HG03469 (cell line): Measurements from ENCODE around the gene DPF1.
"Not testable (repeated sequence)": the region's sequence is repeated elsewhere in the genome, so short reads cannot be mapped to it uniquely, and the experiment has no call there.

ENCODE experiments used
- ATAC-seq: cut with Tn5 transposase; IDR thresholded peaks from one replicate; pipeline ENCODE4 v1.9.1; 2021; ENCODE audit warnings: mild to moderate bottlenecking, moderate library complexity, moderate number of reproducible peaks; ENCODE audit not compliant: unreplicated experiment

The DPF1 gene

DNA sequence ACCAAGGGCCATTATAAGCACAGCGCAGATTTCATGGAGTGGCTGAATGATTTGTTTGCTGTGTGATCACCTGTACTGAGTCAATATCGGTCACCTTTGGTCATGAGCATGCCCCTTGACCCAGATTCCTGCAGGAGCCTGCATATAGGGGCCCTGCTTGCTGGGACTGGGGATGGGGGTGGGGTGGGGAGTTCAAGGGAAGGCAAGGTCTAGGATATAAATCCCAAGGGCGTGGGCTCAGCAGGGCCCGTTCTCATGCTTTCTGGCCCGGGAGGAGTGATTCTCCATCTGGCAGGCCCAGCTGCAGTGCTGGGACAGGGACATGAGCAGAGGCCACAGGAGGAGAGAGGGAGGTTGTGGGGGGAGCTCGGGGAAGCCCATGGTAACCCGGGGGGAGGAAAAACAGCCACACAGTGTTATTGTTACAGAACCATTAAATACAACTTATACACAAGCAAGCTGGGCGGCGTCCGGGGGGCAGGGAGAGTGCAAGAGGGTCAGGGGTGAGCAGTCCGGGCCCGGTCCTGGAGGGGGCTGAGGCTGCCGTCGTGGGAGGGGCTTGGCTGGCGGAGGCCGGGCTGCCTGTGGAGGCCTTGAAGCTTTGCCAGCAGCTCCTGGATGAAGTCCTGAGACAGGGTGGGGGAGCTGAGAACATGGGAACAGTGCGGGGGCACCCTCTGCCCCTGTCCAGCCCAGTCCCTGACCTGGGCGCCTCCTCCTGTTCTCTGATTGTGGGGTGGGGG lies 27.0 kb upstream of the DPF1 start:
- ATAC-seq = no peak

DNA sequence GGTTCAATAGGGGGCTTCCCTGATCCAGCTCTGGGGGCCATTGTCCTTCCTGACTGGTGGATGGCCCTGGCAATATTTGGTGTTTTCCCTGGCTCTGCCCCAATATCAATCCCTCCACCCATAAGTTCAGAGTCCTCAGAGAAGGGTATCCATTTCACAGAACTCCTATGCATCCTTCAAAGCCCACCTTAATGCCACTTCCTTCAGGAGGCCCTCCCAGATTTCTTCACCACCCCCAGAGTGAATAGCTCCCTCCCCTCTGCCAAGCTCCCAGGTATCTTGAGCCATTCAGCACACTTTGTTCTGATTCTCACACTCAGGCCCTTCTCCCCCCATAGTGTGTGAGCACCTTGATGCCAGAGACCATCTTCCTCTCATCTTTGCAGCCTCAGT lies 26.4 kb upstream of the DPF1 start:
- ATAC-seq = no peak

DNA sequence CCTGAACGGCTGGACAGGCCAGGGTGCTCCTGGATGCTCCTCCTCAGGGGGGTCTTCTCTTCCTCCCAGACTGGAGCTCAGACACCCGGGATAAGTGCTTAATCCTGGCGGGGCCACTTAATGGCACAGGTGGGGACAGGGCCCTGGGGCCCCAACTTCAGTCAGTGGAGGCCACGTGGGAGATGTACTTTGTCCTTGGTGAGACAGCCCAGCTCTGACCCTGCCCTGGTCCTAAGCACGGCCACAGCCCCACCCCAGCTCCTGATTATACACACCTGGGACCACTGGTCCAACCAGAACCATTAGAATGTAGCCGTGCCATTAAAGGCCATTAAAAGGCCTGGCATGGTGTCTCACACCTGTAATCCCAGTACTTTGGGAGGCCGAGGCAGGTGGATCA lies 24.4 kb upstream of the DPF1 start:
- ATAC-seq = no peak

DNA sequence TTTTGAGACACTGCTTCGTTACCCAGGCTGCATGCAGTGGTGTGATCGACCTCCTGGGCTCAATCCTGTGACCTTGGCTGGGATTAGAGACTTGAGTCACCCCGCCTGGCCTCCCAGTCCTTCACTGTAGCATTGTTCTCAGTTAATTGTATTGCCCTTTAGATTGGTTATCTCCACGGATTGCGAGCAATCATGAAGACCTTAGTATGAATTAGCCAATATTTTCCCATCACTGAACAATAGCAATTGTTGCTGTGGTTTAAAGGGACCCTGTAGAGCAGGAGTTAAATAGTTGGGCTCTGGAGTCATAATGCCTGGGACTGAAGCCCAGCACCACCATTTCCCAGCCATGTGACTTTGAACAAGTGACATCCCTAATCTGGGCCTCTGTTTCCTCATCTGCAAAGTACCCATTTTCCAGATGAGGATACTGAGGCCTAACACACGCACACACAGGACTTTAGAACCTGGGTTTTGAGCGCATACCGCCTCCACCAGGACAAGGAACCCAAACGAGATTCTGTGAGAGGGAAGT lies 23.8 kb upstream of the DPF1 start:
- no peak for ATAC-seq

DNA sequence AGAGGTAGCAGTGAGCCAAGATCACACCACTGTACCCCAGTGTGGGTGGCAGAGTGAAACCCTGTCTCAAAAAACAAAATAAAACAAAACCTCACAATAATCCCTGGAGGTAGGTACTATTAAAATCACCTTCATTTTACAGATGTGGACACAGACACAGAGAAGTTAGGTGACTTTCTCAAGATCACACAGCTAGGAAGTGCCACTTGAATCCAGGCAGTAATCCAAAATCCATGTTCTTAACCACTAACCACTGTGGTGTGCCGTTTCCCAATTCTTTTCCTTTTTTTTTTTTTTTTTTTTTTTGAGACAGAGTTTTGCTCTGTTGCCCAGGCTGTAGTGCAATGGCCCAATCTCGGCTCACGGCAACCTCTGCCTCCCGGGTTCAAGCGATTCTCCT lies 23.1 kb upstream of the DPF1 start:
- ATAC-seq = no peak

DNA sequence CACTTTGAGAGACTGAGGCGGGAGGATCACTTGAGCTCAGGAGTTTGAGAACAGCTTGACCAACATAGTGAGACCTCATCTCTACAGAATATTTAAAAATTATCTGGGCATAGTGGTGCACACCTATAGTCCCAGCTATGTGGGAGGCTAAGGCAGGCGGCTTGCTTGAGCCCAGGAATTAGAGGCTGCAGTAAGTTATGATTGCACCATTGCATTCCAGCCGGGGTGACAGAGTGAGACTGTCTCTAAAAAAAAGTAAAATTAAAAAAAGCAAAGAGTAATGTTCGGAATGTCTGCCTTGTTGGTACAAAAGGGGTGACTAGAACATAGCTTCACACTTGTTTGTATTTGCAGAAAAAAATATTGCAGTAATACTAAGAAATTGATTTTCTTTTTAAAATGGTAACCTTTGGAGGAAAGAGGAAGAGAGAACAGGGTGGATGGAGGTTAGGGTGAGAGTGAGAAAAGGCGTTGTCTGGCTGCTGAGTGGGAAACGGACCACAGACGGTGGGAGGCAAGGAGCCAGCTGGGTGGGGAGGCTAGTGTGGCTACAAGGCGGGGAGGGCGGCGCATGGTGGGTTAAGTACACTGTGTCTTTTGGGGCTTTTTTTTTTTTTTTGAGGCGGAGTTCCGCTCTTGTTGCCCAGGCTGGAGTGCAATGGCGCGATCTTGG lies 21.9 kb upstream of the DPF1 start:
- no peak for ATAC-seq

DNA sequence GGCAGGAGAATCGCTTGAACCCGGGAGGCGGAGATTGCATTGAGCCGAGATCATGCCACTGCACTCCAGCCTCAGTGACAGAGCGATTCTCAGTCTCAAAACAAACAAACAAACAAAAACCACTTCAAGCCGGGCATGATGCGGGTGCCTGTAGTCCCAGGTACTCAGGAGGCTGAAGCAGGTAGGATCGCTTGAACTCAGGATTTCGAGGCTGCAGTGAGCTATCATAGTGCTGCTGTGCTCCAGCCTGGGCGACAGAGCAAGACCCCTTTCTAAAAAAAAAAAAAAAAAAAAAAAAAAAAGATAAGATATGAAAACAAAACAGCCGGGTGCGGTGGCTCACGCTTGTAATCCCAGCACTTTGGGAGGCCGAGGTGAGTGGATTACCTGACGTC lies 19.3 kb upstream of the DPF1 start:
- no peak for ATAC-seq

DNA sequence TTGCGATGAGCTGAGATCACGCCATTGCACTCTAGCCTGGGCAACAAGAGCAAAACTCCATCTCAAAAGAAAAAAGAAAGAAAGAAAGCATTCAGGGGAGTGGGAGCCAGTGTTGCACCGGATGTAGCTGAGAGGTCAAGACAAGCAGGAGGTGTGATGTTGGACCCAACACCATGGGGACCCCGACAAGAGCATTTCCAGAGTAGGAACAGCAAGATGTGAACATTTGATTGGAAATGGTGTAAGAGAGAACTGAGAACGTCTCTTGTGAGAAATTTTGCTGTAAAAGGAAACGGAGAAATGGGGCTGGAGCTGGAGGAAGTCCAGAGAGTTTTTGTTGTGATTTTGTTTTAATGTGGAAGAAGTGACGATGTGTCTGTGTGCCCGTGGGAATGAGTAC lies 15.8 kb upstream of the DPF1 start:
- no peak for ATAC-seq

DNA sequence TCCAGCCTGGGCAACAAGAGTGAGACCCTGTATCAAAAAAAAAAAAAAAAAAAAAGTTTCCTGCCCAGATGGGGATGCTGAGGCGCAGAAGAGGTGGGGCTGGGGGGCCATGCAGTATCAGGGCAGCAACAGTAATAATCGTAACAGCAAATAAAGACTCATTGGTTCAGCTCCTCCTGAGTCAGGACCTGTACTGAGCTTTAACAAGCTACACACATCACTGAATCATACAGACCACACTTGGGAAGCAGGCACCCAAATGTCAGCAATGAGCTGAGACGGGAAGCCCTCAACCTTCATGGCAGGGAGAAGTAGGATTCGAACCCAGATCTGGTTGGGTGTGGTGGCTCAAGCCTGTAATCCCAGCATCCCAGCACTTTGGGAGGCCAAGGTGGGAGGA lies 10.6 kb upstream of the DPF1 start:
- no peak for ATAC-seq

DNA sequence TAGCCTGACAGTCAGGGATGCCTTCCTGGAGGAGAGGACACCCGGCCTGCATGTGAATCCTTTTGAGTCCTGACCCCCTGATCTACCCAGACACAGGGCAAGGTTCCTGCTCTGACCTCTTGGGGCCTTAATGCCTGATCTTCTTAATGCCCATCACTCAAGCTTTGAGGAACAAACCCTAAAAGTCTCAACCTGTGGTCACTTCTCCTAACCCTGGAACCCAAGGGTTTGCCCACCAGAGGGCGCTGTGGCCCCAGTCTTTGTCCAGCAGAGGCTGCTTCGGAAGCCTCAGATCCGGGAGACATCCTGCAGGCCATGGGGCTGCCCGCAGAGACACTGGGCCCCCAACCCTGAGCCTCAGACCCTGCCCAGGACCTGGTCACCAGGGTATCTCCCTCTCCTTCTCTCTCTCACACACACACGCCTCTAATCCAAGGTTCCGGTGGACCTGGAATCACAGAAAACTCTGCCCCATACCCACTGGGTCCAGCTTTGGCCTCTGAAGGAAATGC lies 9.8 kb upstream of the DPF1 start:
- no peak for ATAC-seq

DNA sequence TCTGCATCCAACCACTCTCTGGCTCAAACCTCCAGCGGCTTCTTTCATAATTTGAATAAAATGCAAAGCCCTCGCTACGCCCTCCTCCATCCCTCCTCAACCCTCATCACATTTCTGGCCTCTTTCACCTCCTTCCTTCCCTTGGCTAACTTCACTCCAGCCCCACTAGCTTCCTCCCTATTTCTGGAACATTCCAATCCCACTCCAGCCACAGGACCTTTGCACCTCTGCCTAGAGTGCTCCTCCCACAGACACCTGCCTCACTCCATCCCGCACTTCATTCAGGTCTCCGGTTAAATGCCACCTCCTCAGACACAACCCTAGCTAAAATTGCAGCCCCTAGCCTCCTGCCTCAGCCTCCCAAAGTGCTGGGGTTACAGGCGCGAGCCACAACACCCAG lies 7.9 kb upstream of the DPF1 start:
- no peak for ATAC-seq

DNA sequence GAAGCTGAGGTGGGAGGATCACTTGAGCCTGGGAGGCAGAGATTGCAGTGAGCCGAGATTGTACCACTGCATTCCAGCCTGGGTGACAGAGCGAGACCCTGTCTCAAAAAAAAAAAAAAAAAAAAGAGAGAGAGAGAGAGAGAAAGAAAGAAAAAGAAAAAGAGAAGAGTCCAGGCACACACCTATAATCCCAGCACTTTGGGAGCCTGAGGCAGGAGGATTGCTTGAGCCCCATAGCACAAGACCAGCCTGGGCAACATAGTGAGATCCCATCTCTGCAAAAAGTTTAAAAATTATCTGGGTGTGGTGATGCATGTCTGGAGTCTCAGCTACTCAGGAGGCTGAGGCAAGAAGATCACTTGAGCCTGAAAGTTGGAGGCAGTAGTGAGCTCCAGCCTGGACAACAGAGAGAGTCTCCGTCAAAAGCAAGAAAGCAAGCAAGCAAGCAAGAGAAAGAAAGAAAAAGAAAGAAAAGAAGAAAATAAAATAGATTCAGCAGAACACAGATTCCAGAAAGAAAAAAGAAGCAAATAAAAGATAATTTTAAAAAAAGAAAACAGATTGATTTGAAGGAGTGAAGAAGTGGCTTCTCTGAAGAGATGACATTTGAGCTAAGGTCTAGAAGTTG lies 6.6 kb upstream of the DPF1 start:
- not testable (repeated sequence) for ATAC-seq

DNA sequence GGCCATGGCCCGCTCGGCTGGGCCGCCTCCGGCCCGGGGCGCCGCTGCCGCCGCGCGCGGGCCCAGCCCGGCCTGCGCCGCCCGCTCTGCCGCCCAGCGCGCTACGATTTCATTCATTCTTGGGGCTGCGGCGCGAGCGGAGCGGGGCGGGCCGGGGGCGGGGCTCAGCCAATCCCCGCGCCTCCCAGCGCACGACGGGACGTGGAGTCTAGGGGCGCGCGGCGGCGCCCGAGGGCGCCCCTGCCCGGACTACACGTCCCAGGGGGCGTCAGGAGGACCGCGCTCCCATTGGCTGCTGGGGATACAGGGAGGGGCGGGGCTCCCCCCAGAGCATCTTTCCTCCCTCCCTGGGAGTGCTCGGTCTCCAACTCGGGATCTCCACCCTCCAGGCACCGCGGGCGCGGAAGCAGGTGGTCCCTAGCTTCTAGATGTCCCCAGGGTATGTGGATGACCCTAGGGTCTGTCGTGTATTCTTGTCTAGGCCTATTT lies 5.6 kb upstream of the DPF1 start:
- ATAC-seq = no peak

DNA sequence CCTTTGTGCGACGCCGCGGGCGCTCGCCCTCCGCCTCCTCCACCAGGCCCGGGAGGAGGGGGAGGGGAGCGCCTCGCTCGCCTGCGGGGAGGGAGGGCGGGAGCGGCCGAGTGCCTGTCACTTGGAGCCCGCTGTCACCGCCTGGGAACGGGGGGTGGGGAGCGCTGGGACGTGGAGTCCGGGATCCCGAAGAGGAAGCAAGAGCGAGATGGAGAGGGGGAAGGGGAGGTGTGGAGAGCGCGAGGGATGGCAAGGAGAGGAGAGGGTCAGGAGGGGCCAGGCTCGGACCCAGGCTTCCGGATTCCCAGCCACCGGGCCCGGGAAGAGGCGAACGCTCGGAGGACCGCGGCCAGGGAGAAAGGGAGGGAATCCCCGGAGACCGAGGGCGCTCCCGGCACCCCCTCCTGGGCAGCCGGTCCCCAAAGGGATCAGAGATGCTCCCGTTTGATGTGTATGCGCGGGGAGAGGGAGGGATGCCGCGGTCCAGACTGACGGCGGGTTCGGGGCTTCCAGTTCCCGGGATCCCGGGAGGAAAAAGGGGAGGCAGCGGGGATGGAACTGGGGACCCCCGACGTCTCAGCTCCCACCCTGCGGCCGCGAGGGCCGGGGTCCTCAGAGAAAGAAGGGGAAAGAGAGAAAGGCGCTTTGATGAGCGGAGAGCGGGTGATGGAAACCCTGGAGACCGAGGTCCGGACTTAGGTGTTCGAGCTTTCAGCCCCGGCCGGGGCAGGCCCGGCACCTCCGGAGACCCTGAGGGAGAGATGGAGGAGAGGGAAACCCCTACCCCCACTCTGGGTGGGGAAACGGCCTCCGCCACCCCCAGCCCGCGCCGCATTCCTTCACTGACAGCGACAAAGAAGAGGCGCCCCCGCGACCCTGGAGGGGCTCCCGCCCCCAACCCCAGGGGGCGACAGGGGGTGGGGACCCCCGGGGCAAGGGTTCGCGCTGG lies 4.7 kb upstream of the DPF1 start:
- no peak for ATAC-seq

DNA sequence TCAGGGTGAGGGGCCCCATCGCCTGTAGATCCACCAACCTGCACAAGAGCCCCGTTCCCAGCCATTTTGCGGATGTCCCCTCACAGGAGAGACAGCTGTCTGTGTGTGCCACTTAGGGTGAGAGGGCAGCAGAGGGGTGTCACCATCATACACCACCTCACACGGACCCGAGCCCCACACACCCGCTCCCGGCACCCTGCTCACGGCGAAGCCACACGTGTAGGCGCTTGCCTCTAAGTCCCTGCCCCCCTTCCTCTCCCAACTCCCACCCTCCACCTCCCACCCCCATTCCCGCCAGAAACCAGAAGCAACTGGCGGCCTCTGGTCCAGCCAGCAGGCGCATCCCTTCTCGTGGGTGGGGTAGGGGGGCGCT lies 4.0 kb upstream of the DPF1 start:
- no peak for ATAC-seq

DNA sequence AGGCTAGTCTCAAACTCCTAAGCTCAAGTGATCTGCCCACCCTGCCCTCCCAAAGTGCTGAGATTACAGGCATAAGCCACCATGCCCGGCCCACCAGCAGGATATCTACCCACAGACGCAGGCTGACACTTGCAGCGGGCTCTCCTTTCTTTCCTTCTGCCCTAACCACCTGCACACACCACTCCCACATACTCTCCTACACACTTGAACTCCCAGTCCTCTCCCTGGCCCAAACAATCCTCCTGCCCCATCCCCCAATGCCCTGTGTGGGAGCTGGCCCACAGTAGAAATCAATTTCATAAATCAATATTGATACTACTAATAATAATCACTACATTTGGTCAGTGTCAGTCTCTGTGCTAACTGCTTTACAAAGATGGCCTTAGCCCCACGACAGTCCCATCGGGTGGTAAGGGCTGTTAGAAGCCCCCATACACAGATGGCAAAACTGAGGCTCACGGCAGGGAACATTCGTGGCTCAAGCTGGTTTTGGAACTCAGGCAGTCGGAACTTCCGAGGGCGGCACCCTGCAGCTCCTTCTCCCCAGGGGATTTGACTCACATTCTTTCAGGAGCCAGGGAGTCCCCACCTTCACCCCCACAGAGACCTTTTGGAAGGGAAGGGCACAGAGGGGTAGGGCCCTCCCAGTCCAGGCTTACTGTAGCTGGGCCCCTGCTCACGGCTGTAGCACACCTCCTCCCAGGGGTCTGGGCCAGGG lies 3.4 kb upstream of the DPF1 start:
- ATAC-seq = no peak

DNA sequence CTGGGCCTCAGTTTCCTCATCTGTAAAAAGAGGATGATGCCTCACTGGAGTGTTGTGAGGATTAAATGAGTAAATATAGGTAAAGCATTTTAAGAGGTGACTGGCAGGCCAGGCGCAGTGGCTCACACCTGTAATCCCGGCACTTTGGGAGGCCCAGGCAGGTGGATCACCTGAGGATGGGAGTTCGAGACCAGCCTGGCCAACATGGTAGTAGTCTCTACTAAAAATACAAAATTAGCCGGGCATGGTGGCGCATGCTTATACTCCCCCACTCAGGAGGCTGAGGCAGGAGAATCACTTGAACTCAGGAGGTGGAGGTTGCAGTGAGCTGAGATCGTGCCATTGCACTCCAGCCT lies 819 bp upstream of the DPF1 start:
- ATAC-seq = not testable (repeated sequence)

DNA sequence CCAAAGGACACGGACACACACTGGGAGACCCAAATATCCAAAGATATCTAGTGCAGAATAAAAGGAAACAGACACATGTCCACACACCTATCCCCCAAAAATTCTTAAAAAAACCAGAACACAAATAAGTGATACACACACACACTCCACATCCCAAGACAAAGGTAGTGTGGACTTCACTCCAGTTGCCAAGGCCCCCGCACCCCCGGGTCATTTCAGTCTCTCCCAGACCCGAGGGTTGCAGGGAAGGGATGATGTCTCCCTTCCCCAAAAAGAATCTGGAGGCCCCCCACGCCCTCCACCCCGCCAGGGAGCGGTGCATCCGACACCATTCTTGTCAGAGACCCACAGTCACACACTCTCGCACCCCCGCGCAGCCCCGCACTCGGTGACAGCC lies 407 bp downstream of the DPF1 start:
- no peak for ATAC-seq

DNA sequence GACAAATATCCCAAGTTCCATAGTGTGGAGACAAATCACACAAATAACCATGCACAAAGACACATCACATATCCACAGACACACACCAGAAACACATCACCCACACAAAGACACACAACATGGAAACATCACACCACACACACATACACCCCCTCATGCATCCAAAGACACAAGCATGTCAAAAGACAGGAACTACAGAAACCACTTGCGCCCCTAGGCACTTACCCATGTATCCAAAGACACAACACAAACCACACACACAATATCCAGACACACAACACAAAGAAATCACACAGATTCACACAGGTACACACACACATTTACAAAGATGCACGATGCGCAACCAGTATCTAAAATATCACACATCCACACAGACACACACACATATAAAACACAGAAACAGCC lies 901 bp downstream of the DPF1 start:
- no peak for ATAC-seq
